GM12874 (cell line): ENCODE results near the gene GRAMD2B.

Experiments used
- TF ChIP-seq, protein P1 (sequence below): IDR thresholded peaks from 2 replicates; pipeline ENCODE4 v1.5.1; 2011; ENCODE audit warnings: low read depth, mild to moderate bottlenecking, control low read depth, low read length, moderate library complexity; ENCODE audit not compliant: insufficient read depth

Gene GRAMD2B

GRCh38 chr5:126415789-126416188 is 7.4 kb upstream of the GRAMD2B start:
- TF ChIP-seq, protein P1, sequence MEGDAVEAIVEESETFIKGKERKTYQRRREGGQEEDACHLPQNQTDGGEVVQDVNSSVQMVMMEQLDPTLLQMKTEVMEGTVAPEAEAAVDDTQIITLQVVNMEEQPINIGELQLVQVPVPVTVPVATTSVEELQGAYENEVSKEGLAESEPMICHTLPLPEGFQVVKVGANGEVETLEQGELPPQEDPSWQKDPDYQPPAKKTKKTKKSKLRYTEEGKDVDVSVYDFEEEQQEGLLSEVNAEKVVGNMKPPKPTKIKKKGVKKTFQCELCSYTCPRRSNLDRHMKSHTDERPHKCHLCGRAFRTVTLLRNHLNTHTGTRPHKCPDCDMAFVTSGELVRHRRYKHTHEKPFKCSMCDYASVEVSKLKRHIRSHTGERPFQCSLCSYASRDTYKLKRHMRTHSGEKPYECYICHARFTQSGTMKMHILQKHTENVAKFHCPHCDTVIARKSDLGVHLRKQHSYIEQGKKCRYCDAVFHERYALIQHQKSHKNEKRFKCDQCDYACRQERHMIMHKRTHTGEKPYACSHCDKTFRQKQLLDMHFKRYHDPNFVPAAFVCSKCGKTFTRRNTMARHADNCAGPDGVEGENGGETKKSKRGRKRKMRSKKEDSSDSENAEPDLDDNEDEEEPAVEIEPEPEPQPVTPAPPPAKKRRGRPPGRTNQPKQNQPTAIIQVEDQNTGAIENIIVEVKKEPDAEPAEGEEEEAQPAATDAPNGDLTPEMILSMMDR: no peak

- TF ChIP-seq, protein P1: no peak
Observed at GRCh38 chr5:126416266-126416925, 6.8 kb upstream of the GRAMD2B start.

DNA sequence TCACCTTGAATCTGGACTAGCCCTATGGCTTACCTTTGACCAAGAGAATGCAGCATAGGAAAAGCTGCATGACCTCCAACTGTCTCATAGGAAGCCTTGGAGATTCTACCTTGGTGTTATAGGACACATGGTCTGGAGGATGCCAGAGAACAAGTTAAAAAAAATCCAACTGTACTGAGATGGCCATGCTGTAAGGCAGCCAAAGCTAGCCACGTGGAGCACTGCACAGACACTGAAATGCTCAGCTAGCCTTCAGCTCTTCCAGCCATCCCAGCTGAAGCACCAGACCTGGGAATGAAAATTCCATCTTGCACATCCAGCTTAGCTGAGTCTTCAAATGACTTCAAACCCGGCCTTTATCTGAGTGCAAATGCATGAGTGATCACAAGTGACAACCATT is 6.0 kb upstream of the GRAMD2B start:
- TF ChIP-seq, protein P1: no peak

GRCh38 chr5:126419102-126419501 is 4.1 kb upstream of the GRAMD2B start:
- TF ChIP-seq, protein P1: no peak

GRCh38 chr5:126428421-126428820 is 5.2 kb downstream of the GRAMD2B start:
- TF ChIP-seq, protein P1: no peak

DNA sequence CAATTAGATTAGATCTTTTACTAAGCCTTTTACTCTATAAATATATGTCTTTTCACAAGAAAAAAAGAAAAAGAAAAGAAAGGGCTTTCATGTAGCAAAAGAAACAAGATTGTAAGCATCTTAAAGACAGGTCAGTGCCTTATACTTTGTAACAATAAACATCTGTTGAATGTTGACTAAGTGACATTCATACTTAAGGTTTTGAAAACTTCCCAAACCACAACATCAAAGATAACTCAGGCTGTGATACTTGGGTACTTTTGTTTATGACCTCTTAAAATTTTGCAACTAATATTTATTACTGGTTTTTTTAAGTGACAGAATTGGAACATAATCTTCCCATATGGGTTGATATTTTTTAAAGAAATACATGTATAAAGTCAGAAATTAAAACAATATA is 7.4 kb downstream of the GRAMD2B start:
- TF ChIP-seq, protein P1: no peak

DNA sequence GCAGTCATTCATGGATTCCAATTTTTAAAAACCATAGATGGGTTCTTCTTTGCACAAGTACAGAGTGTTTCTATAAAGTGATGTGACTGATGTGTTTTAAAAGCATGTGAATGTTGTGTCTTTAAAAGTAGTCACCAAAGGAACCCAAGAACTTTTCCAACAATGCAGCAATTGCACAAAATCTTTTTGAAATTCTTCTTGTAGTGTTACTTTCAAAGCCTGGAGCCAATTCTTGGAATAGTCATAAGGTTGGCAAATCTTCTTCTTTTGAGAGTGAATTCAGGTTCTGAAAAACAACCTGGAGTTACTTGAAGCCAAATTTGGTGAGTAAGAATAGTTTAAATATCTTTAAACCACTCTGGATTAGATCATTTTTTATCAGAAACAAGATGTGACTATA is 10.5 kb downstream of the GRAMD2B start:
- TF ChIP-seq, protein P1: no peak
